Renal pelvis (tissue), 4 donors: ENCODE measurements around the gene EXD1. TPM values are rescaled to one million over a fixed set of nuclear protein-coding genes. Genes with fewer than 3 reads are reported as not detected.

Experiments used
- DNase-seq: peaks from one replicate; pipeline ENCODE4 v3.0.0-alpha.2; 2013
- polyA plus RNA-seq, 3 donors: library from polyadenylated mRNA; unstranded; fragments of 120-200 nt; gene quantifications; one replicate each; pipeline ENCODE4 v1.2.1, GENCODE V29; 2013; ENCODE audit not compliant: insufficient read length in 3 of 3

Gene EXD1
- polyA plus RNA-seq, 3 donors, result not detected

- DNase-seq, result no peak
These were observed 2.8 kb upstream of the EXD1 start for GRCh38 chr15:41233367-41233771.

GRCh38 chr15:41231422-41232226 is 1.1 kb upstream of the EXD1 start:
- DNase-seq, result peak; percentile 9

GRCh38 chr15:41230345-41230649 is 260 bp downstream of the EXD1 start:
- DNase-seq, result no peak

GRCh38 chr15:41219381-41219780 is 11.2 kb downstream of the EXD1 start:
- DNase-seq, result no peak

- no peak for DNase-seq
These were observed 11.7 kb downstream of the EXD1 start for GRCh38 chr15:41218851-41219250.

- DNase-seq, result no peak
These were observed 14.8 kb downstream of the EXD1 start for GRCh38 chr15:41215708-41216107.

- DNase-seq, result no peak
These were observed 22.7 kb downstream of the EXD1 start for GRCh38 chr15:41207687-41208448.

- DNase-seq, result no peak
These were observed 25.2 kb downstream of the EXD1 start for GRCh38 chr15:41205315-41205714.

- no peak for DNase-seq
These were observed 27.2 kb downstream of the EXD1 start for GRCh38 chr15:41203395-41203794.

GRCh38 chr15:41199470-41199869 is 31.1 kb downstream of the EXD1 start:
- no peak for DNase-seq

GRCh38 chr15:41194444-41194843 is 36.1 kb downstream of the EXD1 start:
- no peak for DNase-seq

- DNase-seq, result no peak
These were observed 47.0 kb downstream of the EXD1 start for GRCh38 chr15:41183581-41183980.

GRCh38 chr15:41182266-41182665 is 48.3 kb downstream of the EXD1 start:
- DNase-seq, result no peak

GRCh38 chr15:41180206-41180789 is 50.3 kb downstream of the EXD1 start:
- DNase-seq, result no peak

GRCh38 chr15:41169781-41170180 is 60.8 kb downstream of the EXD1 start:
- no peak for DNase-seq

GRCh38 chr15:41169086-41169485 is 61.5 kb downstream of the EXD1 start:
- no peak for DNase-seq

GRCh38 chr15:41161736-41162135 is 68.8 kb downstream of the EXD1 start:
- DNase-seq, result no peak

- no peak for DNase-seq
These were observed 69.2 kb downstream of the EXD1 start for GRCh38 chr15:41161336-41161735.

- DNase-seq, result no peak
These were observed 69.8 kb downstream of the EXD1 start for GRCh38 chr15:41160639-41161315.

- no peak for DNase-seq
These were observed 76.1 kb downstream of the EXD1 start for GRCh38 chr15:41154412-41154811.

GRCh38 chr15:41153733-41154132 is 76.8 kb downstream of the EXD1 start:
- no peak for DNase-seq

GRCh38 chr15:41151451-41152005 is 79.0 kb downstream of the EXD1 start:
- no peak for DNase-seq
